HEK293 (cell line): Measurements from ENCODE around the gene TNIP1.

Source experiments
- KLF16 ChIP-seq: fragments of 450-650 bp; formaldehyde crosslinking; IDR thresholded peaks from 2 replicates; pipeline ENCODE4 v1.5.1; 2017; ENCODE audit warnings: missing biosample characterization, missing genetic modification characterization
- PRDM1 ChIP-seq: fragments of 450-650 bp; formaldehyde crosslinking; IDR thresholded peaks from 2 replicates; pipeline ENCODE4; 2016; ENCODE audit warnings: missing biosample characterization, missing genetic modification characterization
- ZNF174 ChIP-seq: fragments of 450-650 bp; formaldehyde crosslinking; IDR thresholded peaks from 2 replicates; pipeline ENCODE4 v1.5.0; 2017; ENCODE audit warnings: missing biosample characterization, mild to moderate bottlenecking, missing genetic modification characterization
- ZNF449 ChIP-seq: fragments of 450-650 bp; formaldehyde crosslinking; IDR thresholded peaks from 2 replicates; pipeline ENCODE4 v1.5.1; 2017; ENCODE audit warnings: missing biosample characterization, mild to moderate bottlenecking, missing genetic modification characterization, moderate library complexity
- TF ChIP-seq, protein P1 (sequence below): fragments of 450-650 bp; IDR thresholded peaks from 2 replicates; pipeline ENCODE4 v1.5.1; 2018; ENCODE audit warnings: missing biosample characterization, missing genetic modification characterization
- TF ChIP-seq, protein P2 (sequence below): IDR thresholded peaks from 2 replicates; pipeline ENCODE4 v1.6.1; 2011; ENCODE audit warnings: mild to moderate bottlenecking, low read depth, low read length, borderline replicate concordance

GRCh38 chr5:151014680-151015343, 66.0 kb downstream of the TNIP1 start:
- TF ChIP-seq, protein P1, sequence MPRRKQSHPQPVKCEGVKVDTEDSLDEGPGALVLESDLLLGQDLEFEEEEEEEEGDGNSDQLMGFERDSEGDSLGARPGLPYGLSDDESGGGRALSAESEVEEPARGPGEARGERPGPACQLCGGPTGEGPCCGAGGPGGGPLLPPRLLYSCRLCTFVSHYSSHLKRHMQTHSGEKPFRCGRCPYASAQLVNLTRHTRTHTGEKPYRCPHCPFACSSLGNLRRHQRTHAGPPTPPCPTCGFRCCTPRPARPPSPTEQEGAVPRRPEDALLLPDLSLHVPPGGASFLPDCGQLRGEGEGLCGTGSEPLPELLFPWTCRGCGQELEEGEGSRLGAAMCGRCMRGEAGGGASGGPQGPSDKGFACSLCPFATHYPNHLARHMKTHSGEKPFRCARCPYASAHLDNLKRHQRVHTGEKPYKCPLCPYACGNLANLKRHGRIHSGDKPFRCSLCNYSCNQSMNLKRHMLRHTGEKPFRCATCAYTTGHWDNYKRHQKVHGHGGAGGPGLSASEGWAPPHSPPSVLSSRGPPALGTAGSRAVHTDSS (tag by site-specific recombination) = no peak
- TF ChIP-seq ZNF449 (no peak), ZNF174 (tag by site-specific recombination) (no peak), PRDM1 (no peak), KLF16 (tag by site-specific recombination) (no peak)
- TF ChIP-seq, protein P2, sequence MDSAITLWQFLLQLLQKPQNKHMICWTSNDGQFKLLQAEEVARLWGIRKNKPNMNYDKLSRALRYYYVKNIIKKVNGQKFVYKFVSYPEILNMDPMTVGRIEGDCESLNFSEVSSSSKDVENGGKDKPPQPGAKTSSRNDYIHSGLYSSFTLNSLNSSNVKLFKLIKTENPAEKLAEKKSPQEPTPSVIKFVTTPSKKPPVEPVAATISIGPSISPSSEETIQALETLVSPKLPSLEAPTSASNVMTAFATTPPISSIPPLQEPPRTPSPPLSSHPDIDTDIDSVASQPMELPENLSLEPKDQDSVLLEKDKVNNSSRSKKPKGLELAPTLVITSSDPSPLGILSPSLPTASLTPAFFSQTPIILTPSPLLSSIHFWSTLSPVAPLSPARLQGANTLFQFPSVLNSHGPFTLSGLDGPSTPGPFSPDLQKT = no peak
